Measurements from ENCODE around the gene AP4E1.

The AP4E1 gene

GRCh38 chr15:50879016-50879617 lies 29.4 kb upstream of the AP4E1 start:
- ChIA-PET POLR2A (interaction anchor here (0.5 kb wide), 1 partner anchor 180 kb away, joined by 3 read pairs; no protein-coding TSS in a partner anchor), CTCF (interaction anchor here (1.2 kb wide), 1 partner anchor 203 kb away, joined by 3 read pairs; no protein-coding TSS in a partner anchor)
- no peaks in the 10 kb centered on the region for H3K9me3 ChIP-seq (ENCODE audit: control insufficient read depth, insufficient read depth, low read depth, low read length)
- TF ChIP-seq ZNF23 (tag by site-specific recombination; IDR thresholded peaks at IDR 0.05; ENCODE audit: borderline replicate concordance) (no peak), PRDM10 (tag by site-specific recombination; IDR thresholded peaks at IDR 0.05) (peak; percentile 41; the same call in 1 of the 2 replicates), BCL6B (tag by site-specific recombination; IDR thresholded peaks at IDR 0.05) (no peak), SP7 (tag by site-specific recombination; IDR thresholded peaks at IDR 0.05) (no peak), SCRT2 (tag by site-specific recombination; IDR thresholded peaks at IDR 0.05) (no peak), GLIS2 (tag by site-specific recombination; IDR thresholded peaks at IDR 0.05) (no peak), GFI1B (tag by site-specific recombination; IDR thresholded peaks at IDR 0.05) (no peak), TRIM28 (IDR thresholded peaks at IDR 0.05; ENCODE audit: borderline replicate concordance, low read length) (no peak)
- no peaks in the 10 kb centered on the region for H3K4me1 ChIP-seq (ENCODE audit: control insufficient read depth, insufficient read depth, low read length)
- H3K4me3 ChIP-seq (ENCODE audit: low read depth, low read length): no peak overlapping the region
- H3K27ac ChIP-seq (ENCODE audit: extremely low read depth, low read depth, low read length): no peak overlapping the region
- H3K36me3 ChIP-seq (ENCODE audit: control insufficient read depth in 2 of 2, insufficient read depth in 1 of 2, low read length in 2 of 2): no peaks in the 10 kb centered on the region

GRCh38 chr15:50880206-50880605 lies 28.3 kb upstream of the AP4E1 start:
- Histone ChIP-seq H3K27ac (ENCODE audit: extremely low read depth, low read depth, low read length) (no peak overlapping the region), H3K36me3 (ENCODE audit: control insufficient read depth in 2 of 2, insufficient read depth in 1 of 2, low read length in 2 of 2) (no peaks in the 10 kb centered on the region), H3K9me3 (ENCODE audit: control insufficient read depth, insufficient read depth, low read depth, low read length) (no peaks in the 10 kb centered on the region), H3K4me1 (ENCODE audit: control insufficient read depth, insufficient read depth, low read length) (no peaks in the 10 kb centered on the region), H3K4me3 (ENCODE audit: low read depth, low read length) (no peak overlapping the region)
- ChIA-PET POLR2A (interaction anchor here (0.6 kb wide), 1 partner anchor 190 kb away, joined by 3 read pairs; no protein-coding TSS in a partner anchor), CTCF (interaction anchor here (0.6 kb wide), 1 partner anchor 29 kb away, joined by 3 read pairs; no protein-coding TSS in a partner anchor)
- TF ChIP-seq ZNF521 (tag by site-specific recombination; IDR thresholded peaks at IDR 0.05): no peak
- TF ChIP-seq ZNF23 (tag by site-specific recombination; IDR thresholded peaks at IDR 0.05; ENCODE audit: borderline replicate concordance): no peak
- TF ChIP-seq KLF9 (tag by site-specific recombination; IDR thresholded peaks at IDR 0.05; ENCODE audit: low read depth): no peak
- no peak for TF ChIP-seq ZNF48 (tag by site-specific recombination; IDR thresholded peaks at IDR 0.05)
- TF ChIP-seq ZNF558 (tag by site-specific recombination; IDR thresholded peaks at IDR 0.05): no peak

GRCh38 chr15:50880651-50881114 lies 27.8 kb upstream of the AP4E1 start:
- no peaks in the 10 kb centered on the region for H3K9me3 ChIP-seq (ENCODE audit: control insufficient read depth, insufficient read depth, low read depth, low read length)
- H3K36me3 ChIP-seq (ENCODE audit: control insufficient read depth in 2 of 2, insufficient read depth in 1 of 2, low read length in 2 of 2): no peaks in the 10 kb centered on the region
- H3K4me1 ChIP-seq (ENCODE audit: control insufficient read depth, insufficient read depth, low read length): no peaks in the 10 kb centered on the region
- H3K27ac ChIP-seq (ENCODE audit: extremely low read depth, low read depth, low read length): no peak overlapping the region
- no peak overlapping the region for H3K4me3 ChIP-seq (ENCODE audit: low read depth, low read length)
- POLR2A ChIA-PET: interaction anchor here (0.6 kb wide), 1 partner anchor 191 kb away, joined by 3 read pairs; no protein-coding TSS in a partner anchor
- CTCF ChIA-PET: interaction anchor here (0.5 kb wide), 1 partner anchor 291 kb away, joined by 5 read pairs; no protein-coding TSS in a partner anchor
- TF ChIP-seq ZNF704 (tag by site-specific recombination; IDR thresholded peaks at IDR 0.05) (no peak), ZNF518A (tag by site-specific recombination; conservative IDR thresholded peaks at IDR 0.05; ENCODE audit: low read depth) (peak; percentile 59)
